HUES64 (cell line): ENCODE measurements around the gene GPR176.
"Not testable (repeated sequence)": the region's sequence is repeated elsewhere in the genome, so short reads cannot be mapped to it uniquely, and the experiment has no call there.

Source experiments
- H3K27ac ChIP-seq: 2 replicates; pipeline ENCODE4 v1.7.0; 2013; ENCODE audit warnings: low read depth, low read length, inconsistent platforms
- H3K27me3 ChIP-seq: 2 replicates; pipeline ENCODE4 v1.6.1; 2013; ENCODE audit warnings: mild to moderate bottlenecking, low read length; ENCODE audit not compliant: insufficient read depth
- H3K36me3 ChIP-seq: 2 replicates; pipeline ENCODE4 v1.6.1; 2013; ENCODE audit warnings: mild to moderate bottlenecking, low read length; ENCODE audit not compliant: insufficient read depth
- H3K4me1 ChIP-seq: 2 replicates; pipeline ENCODE4 v1.6.1; 2013; ENCODE audit warnings: mild to moderate bottlenecking, low read length, moderate library complexity; ENCODE audit not compliant: insufficient read depth
- H3K4me3 ChIP-seq: 2 replicates; pipeline ENCODE4 v1.5.1; 2013; ENCODE audit warnings: mild to moderate bottlenecking, low read length, moderate library complexity
- H3K9ac ChIP-seq: 2 replicates; pipeline ENCODE4 v1.6.1; 2013; ENCODE audit warnings: mild to moderate bottlenecking, low read depth, low read length
- H3K9me3 ChIP-seq: 2 replicates; pipeline ENCODE4 v1.6.1; 2013; ENCODE audit warnings: low read depth, low read length; ENCODE audit not compliant: insufficient read depth
- WGBS: fragments of 150-250, 120-280 bp; methylation state at CpG from one replicate; pipeline ENCODE4 v1.1.7; 2013; ENCODE audit warnings: missing lambda C conversion rate; 5-methylcytosine and 5-hydroxymethylcytosine counted together

The GPR176 gene

GRCh38 chr15:39918688-39919385, 1.2 kb downstream of the GPR176 start:
- Histone ChIP-seq H3K4me3 (peak overlapping the region; percentile 94), H3K36me3 (0 out of 2 replicates have a peak, but pooled peaks cover 10% of the 10 kb centered on the region), H3K9me3 (no peaks in the 10 kb centered on the region; the same call in 1 of the 2 replicates), H3K9ac (peak overlapping the region; percentile 86), H3K27me3 (peaks cover 24% of the 10 kb centered on the region), H3K4me1 (peaks cover 9% of the 10 kb centered on the region), H3K27ac (no peak overlapping the region)
- WGBS: 81% methylated on average over 5 of the region's 13 CpGs

GRCh38 chr15:39914977-39915376, 5.1 kb downstream of the GPR176 start:
- H3K9ac ChIP-seq: no peak overlapping the region
- WGBS: 96% methylated on average over 2 of the region's 2 CpGs
- no peak overlapping the region for H3K4me3 ChIP-seq
- H3K27me3 ChIP-seq: peaks cover 19% of the 10 kb centered on the region
- H3K4me1 ChIP-seq: peaks cover 16% of the 10 kb centered on the region
- H3K9me3 ChIP-seq: no peaks in the 10 kb centered on the region; the same call in 1 of the 2 replicates
- no peak overlapping the region for H3K27ac ChIP-seq
- peaks cover 17% of the 10 kb centered on the region; the same call in 1 of the 2 replicates for H3K36me3 ChIP-seq

- Histone ChIP-seq H3K9ac (no peak overlapping the region), H3K9me3 (no peaks in the 10 kb centered on the region), H3K27me3 (no peaks in the 10 kb centered on the region), H3K36me3 (peaks cover 26% of the 10 kb centered on the region; the same call in 1 of the 2 replicates), H3K4me3 (no peak overlapping the region), H3K4me1 (peaks cover 74% of the 10 kb centered on the region), H3K27ac (no peak overlapping the region)
- WGBS: 74% methylated on average over 5 of the region's 5 CpGs
These were observed 11.1 kb downstream of the GPR176 start for GRCh38 chr15:39909007-39909406.

- Histone ChIP-seq H3K36me3 (peaks cover 26% of the 10 kb centered on the region; the same call in 1 of the 2 replicates), H3K27me3 (no peaks in the 10 kb centered on the region), H3K27ac (no peak overlapping the region), H3K9ac (no peak overlapping the region), H3K9me3 (no peaks in the 10 kb centered on the region), H3K4me1 (peaks cover 81% of the 10 kb centered on the region), H3K4me3 (no peak overlapping the region)
- WGBS: no CpG with 5 or more reads among the region's 1 CpG
These were observed 11.9 kb downstream of the GPR176 start for GRCh38 chr15:39908186-39908585.

GRCh38 chr15:39907216-39907615, 12.8 kb downstream of the GPR176 start:
- no peak overlapping the region for H3K27ac ChIP-seq
- no peak overlapping the region for H3K9ac ChIP-seq
- H3K36me3 ChIP-seq: peaks cover 26% of the 10 kb centered on the region; the same call in 1 of the 2 replicates
- H3K4me3 ChIP-seq: no peak overlapping the region
- no peaks in the 10 kb centered on the region for H3K27me3 ChIP-seq
- 48% methylated on average over 3 of the region's 3 CpGs for WGBS
- H3K4me1 ChIP-seq: peaks cover 86% of the 10 kb centered on the region
- no peaks in the 10 kb centered on the region for H3K9me3 ChIP-seq

GRCh38 chr15:39904115-39904514, 16.0 kb downstream of the GPR176 start:
- H3K27ac ChIP-seq: no peak overlapping the region
- no peak overlapping the region for H3K4me3 ChIP-seq
- H3K9ac ChIP-seq: no peak overlapping the region
- H3K36me3 ChIP-seq: peaks cover 11% of the 10 kb centered on the region; the same call in 1 of the 2 replicates
- H3K4me1 ChIP-seq: peaks cover 96% of the 10 kb centered on the region
- H3K27me3 ChIP-seq: no peaks in the 10 kb centered on the region
- 82% methylated on average over 2 of the region's 2 CpGs for WGBS
- H3K9me3 ChIP-seq: no peaks in the 10 kb centered on the region

GRCh38 chr15:39898317-39898716, 21.7 kb downstream of the GPR176 start:
- Histone ChIP-seq H3K9ac (no peak overlapping the region), H3K36me3 (peaks cover 3% of the 10 kb centered on the region; the same call in 1 of the 2 replicates), H3K4me1 (peaks cover 64% of the 10 kb centered on the region), H3K9me3 (no peaks in the 10 kb centered on the region), H3K27ac (no peak overlapping the region), H3K4me3 (no peak overlapping the region), H3K27me3 (no peaks in the 10 kb centered on the region)
- 83% methylated on average over 3 of the region's 3 CpGs for WGBS

GRCh38 chr15:39896846-39897245, 23.2 kb downstream of the GPR176 start:
- H3K27ac ChIP-seq: no peak overlapping the region

GRCh38 chr15:39896101-39896500, 24.0 kb downstream of the GPR176 start:
- H3K27me3 ChIP-seq: no peaks in the 10 kb centered on the region
- no peaks in the 10 kb centered on the region for H3K9me3 ChIP-seq
- WGBS: 95% methylated on average over 1 of the region's 1 CpG
- no peak overlapping the region for H3K9ac ChIP-seq
- peaks cover 5% of the 10 kb centered on the region; the same call in 1 of the 2 replicates for H3K36me3 ChIP-seq
- H3K4me1 ChIP-seq: peaks cover 54% of the 10 kb centered on the region
- no peak overlapping the region for H3K27ac ChIP-seq
- H3K4me3 ChIP-seq: no peak overlapping the region

More at GRCh38 chr15:39896846-39897245, 23.2 kb downstream of the GPR176 start:
- Histone ChIP-seq H3K9me3 (no peaks in the 10 kb centered on the region), H3K4me3 (no peak overlapping the region), H3K9ac (no peak overlapping the region), H3K4me1 (peaks cover 59% of the 10 kb centered on the region), H3K36me3 (peaks cover 5% of the 10 kb centered on the region; the same call in 1 of the 2 replicates), H3K27me3 (no peaks in the 10 kb centered on the region)
- WGBS: 100% methylated on average over 1 of the region's 1 CpG

GRCh38 chr15:39893051-39893450, 27.0 kb downstream of the GPR176 start:
- H3K27me3 ChIP-seq, H3K27ac ChIP-seq, H3K36me3 ChIP-seq, H3K9me3 ChIP-seq, H3K9ac ChIP-seq, H3K4me3 ChIP-seq: not testable (repeated sequence)
- peaks cover 52% of the 10 kb centered on the region for H3K4me1 ChIP-seq
- 100% methylated on average over 1 of the region's 4 CpGs for WGBS

GRCh38 chr15:39892418-39892817, 27.6 kb downstream of the GPR176 start:
- Histone ChIP-seq H3K4me3 (no peak overlapping the region), H3K9ac (no peak overlapping the region), H3K27me3 (no peaks in the 10 kb centered on the region), H3K27ac (no peak overlapping the region), H3K36me3 (peaks cover 5% of the 10 kb centered on the region; the same call in 1 of the 2 replicates), H3K9me3 (no peaks in the 10 kb centered on the region), H3K4me1 (peaks cover 52% of the 10 kb centered on the region)
- 95% methylated on average over 5 of the region's 5 CpGs for WGBS
